ENCODE data around the gene LCOR.
A peak's percentile ranks its signal among the peaks of the same experiment; 100 is the strongest.
"Not testable (repeated sequence)": the region's sequence is repeated elsewhere in the genome, so short reads cannot be mapped to it uniquely, and the experiment has no call there.

LCOR gene

DNA sequence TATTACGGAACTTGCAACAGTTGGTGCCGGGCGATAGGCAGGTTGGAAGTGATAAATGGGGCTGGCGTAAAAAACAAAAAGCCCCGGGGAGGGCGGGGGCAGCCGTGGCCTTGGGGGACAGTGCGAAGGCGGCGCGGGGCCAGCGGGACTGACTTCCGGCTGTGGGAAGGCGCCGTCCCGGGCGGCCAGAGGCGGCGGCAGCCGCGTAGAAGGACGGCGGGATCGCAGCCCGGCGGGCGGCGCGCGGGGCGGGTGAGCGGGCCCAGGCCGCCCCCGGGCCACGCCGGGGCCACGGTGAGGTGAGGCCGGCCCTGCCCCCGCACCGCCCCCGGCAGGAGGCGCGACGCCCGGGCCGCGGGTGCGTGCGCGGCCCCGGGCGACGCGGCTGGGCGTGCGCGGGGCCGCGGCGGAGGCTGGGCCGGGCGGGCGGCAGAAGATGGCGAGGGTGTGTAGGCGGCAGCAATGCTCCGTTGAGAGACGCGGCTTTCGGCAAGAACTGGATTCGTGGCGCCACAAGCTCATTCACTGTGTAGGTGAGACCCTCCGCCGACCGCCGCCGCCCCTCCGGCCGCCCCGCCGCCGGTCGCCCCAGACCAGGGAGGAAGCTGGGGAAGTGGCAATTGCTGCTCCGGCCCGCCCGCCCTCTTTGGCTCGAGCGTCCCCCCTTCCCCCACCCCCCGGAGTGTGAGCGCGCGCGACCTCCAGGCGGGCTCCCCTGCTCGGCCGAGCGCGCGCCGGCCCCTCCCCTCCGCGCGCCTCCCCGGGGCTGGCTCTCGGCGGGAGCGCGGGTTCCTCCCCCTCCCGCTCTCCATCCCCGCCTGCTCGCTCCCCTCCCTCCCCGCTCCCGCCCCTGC is at the start of gene LCOR:
TSS of gene LCOR (plus strand) at position 432 of the 854 bp plus-strand sequence. CDS start 116,760 bp downstream, outside the sequence.
- peak; percentile 41 for DNase-seq (ENCODE audit: low read depth, low spot score)

DNA sequence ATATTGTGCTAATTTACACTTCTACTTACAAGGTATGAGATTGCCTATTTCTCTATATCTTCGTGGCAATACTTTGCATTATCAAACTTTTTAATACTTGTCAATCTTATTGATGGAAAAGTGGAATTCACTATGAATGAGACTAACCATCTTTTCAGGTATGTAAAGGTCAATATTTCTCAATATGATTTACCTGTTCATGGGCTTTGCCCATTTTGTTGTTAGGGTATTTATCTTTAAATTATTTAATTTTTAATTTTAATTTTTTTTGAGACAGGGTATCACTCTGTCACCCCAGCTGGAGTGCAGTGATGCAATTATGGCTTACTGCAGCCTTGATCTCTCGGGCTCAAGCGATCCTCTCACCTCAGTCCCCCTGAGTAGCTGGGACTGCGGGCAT is 47.8 kb upstream of the LCOR start:
- no peak for DNase-seq (ENCODE audit: low read depth, low spot score)

DNA sequence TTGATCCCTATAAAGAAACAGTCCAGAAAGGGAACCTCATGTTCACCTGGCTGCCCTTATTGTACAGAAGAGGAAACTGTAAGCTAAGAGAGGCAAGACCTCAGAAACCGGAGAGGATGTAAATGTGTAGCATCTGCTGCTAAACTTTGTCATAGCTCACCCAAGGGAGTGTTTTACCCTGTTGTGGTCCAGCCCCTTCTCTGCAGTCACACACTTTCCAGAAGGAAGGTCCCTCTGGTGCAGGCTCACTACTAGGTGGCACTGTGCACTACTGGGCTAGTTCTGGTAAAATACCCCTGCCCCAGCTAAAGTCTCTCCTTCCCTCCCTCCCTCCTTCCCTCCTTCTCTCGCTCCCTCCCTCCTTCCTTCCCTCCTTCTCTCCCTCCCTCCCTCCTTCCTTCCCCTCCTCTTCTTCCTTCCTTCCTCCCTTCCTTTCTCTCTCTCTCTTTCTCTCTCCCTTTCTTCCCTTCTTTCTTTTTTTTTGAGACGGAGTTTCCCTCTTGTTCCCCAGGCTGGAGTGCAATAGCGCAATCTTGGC is 42.5 kb upstream of the LCOR start:
- DNase-seq (ENCODE audit: low read depth, low spot score), result no peak

DNA sequence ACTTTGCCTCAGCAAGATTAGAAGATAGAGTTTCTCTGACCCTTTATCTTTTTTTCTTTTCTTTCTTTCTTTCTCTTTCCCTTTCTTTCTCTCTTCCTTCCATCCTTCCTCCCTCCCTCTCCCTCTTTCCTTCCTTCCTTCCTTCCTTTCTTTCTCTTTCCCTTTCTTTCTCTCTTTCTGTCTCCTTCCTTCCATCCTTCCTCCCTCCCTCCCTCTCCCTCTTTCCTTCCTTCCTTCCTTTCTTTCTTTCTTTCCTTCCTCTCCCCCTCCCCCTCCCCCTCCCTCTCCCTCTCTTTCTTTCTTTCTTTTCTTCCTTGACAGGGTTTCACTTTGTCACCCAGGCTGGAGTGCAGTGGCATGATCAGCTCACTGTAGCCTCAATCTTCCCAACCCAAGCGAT is 40.2 kb upstream of the LCOR start:
- DNase-seq (ENCODE audit: low read depth, low spot score), result no peak

DNA sequence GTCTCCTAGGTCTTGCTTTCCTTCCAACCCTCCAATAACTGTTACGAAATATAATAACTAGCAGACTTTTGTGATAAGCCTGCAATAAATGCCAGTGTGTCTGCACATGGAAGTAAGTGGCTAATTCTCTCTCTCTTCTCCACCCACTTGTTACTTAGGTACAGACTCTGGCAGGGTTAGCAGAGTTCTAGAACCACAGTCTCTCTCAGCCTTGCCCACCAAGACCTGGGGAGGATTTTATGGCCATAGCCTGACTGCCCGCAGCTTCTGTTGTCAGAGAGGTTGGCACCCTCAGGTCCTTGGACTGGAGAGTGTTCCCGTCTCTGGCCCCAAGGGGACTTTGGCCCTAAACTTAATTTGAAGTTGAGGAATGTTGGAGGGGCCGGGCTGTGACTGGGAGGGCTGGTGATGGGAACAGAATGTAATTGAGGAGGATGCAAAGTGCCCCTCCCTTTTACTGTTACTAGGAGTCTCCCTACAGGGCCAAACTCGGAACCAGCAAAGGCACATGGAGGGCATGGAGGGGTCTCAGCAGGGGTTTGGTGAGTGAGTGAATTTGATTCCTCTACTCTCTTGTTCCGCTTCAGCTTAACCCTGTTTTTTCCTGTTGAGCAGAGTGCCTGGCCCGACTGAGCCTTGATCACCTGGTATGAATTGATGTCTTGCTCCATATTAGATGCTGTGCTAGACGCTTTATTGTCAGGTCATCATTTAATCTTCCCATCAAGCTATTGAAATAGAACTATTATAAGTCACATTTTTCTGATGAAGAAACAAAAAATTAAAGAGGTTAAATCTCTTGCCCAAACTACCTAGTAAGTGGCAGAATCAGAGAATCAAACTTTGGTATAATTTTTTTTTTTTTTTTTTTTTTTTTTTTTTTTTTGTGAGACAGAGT is 37.0 kb upstream of the LCOR start:
- DNase-seq (ENCODE audit: low read depth, low spot score), result no peak

DNA sequence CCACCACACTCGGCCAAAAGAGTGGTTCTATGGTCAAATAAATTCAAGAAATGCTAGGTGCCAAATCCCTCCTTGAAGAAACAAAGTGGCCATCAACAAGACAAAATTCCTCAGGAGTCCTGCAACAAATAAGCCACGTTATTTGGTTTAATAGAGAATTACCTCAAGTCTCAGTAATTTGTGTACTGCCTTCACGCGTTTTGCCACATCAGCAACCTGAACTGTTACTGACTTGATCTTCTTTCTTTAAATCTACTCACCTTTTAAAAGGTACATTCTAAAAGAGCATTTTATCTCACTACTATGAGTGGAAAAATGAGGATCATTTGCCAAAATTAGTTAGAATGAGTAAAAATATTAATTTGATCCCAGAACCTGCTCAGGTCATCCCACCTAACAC is 34.6 kb upstream of the LCOR start:
- DNase-seq (ENCODE audit: low read depth, low spot score), result no peak

DNA sequence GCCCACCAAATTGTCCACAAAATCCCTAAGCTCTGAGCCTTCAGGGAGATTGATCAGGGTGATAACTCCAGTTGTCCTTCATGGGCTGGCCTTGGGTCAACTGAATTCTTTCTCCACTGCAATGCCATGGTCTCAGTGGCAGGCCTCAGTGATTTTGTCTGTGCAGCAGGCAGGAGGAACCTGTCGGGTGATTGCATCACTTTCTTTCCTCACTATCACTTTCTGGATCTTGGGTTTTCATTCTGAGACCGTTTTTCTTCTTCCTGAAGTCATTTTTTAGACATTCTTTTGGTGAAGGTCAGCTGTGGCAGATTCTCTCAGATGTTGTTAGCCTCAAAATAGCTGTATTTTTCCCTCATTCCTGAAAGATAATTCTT is 28.8 kb upstream of the LCOR start:
- no peak for DNase-seq (ENCODE audit: low read depth, low spot score)

DNA sequence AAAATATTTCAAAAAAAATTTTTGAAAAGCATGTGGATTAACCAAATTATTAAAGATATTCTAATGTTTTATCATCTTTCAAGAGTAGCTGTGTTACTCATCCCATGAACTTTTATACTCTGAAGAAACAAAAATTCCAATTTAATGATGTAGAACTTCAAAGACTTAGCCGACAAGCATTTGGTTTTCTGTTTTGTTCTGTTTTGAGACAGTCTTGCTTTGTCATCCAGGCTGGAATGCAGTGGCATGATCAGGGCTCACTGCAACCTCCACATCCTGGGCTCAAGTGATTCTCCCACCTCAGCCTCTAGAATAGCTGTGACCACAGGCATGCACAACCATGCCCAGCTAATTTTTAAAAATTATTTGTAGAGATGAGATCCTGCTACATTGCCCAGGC is 17.8 kb upstream of the LCOR start:
- DNase-seq (ENCODE audit: low read depth, low spot score), result no peak

DNA sequence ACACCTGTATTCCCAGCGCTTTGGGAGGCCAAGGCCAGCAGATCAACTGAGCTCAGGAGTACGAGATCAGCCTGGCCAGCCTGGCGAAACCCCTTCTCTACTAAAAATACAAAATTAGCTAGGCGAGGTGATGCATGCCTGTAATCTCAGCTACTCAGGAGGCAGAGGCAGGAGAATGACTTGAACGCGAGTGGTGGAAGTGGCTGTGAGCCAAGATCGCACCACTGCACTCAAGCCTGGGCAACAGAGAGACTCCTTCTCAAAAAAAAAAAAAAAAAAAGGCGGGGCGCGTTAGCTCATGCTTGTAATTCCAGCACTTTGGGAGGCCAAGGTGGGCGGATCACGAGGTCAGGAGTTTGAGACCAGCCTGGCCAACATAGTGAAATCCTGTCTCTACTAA is 13.1 kb upstream of the LCOR start:
- DNase-seq (ENCODE audit: low read depth, low spot score), result not testable (repeated sequence)

DNA sequence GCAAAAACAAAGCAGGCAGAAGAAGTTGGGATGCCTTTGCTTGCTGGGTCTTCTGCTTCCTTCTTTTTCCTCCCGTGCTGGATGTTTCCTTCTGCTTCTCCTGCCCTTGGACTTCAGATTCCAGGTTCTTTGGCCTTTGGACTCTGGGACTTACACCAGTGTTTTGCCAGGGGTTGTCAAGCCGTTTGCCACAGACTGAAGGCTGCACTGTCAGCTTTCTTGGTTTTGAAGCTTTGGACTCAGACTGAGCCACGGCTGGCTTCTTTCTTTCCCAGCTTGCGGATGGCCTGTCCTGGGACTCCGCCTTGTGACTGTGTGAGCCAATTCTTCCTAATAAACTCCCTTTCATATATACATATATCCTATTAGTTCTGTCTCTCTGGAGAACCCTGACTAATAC is 11.3 kb upstream of the LCOR start:
- no peak for DNase-seq (ENCODE audit: low read depth, low spot score)

DNA sequence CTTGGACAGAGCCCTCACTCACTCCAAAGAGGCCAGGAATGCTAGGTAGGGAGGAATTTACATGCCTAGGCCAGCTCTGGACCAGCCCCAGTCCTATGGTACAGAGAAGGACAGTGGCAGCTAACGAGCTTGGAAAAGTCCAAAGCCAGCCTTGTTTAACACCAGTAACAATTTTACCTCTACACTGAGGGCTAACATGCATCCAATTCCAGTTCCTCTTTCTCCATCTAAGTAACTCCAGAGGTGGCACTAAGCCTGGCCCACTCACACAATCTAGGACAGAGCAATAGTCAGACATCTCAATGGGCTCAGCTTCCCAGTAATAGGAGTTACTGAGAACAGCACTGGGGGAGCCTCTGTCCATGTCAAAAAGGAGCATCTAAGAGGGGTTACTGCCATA is 5.7 kb upstream of the LCOR start:
- DNase-seq (ENCODE audit: low read depth, low spot score), result no peak

DNA sequence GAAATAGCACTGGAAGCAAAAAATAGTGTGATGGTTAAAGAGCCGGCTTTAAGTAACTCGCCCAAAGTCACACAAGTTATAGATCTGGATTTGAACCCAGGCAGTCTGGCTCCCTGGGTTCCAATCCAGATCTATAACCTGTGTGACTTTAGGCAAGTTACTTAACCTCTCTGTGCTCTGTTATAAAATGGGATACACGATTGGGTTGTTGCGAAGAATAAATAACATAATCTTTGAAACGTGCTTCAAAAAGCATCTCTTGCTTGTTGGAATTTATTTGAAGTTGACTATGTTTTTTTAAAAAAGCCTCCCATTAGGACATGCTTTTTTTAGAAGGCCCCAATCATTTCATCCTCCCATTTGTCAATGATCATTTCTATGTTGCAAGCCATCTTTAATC is 3.5 kb upstream of the LCOR start:
- no peak for DNase-seq (ENCODE audit: low read depth, low spot score)

DNA sequence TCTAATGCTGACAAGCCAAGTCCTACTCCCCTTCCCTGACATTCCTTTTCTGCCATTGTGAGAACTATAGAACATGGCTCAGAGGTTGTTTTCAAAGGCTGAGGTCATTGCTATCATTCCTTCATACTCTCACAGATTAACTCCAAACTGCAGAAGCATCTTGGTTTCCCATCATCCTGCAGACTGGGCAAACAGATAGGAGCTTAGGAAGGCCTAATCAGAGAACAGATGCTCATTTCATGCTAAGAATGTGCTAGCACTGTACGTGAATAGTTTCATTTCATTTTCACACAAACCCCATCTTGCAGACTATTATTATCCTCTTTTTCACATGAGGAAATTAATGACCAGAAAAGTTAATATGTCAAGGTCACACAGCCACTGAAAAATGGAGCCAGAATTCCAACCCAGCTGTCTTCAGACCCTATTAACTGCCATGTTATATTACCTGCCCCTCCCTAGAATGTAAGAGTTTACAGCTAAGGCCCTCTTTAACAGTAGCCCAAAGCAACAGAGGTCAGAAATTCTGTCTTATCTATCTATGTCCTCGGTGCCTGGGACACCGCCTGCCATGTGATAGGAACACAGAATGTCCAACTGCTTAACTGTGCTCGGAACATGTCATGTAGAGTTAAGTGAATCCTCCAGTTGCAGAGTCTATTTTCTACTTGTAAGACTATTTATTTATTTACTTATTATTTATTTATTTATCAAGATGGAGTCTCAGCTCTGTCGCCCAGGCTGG is 2.9 kb upstream of the LCOR start:
- DNase-seq (ENCODE audit: low read depth, low spot score), result no peak

DNA sequence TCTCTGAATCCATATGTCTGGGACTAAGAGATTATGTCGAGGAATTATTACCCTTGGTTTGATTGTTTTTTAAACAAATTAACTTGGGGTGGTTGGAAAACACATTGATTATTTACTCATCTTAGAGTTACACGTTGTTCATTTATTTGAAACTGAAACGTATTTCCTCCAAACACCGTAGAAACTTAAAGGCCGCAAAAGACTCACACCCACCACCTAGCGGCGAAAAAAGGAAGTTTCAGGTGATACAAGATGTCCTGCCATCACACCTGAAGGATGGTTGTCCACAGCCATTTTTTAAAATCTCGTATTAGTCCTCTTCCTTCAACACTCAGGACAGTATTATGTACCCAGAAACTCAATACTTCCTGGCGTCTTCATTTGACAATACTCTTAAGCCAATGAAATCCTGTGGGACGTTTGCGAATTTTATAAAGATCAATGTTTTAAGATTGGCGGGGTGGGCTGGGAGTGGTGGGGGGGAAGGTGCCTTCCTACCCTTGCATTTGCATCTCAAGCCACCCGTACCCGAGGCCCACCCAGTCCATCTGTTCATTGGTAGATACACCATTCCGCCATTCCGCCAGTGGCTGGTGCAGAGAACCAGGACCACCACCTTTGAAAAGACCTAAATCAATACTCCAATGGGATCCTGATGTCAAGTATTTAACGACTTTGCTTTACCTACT is 1.4 kb upstream of the LCOR start:
- no peak for DNase-seq (ENCODE audit: low read depth, low spot score)

DNA sequence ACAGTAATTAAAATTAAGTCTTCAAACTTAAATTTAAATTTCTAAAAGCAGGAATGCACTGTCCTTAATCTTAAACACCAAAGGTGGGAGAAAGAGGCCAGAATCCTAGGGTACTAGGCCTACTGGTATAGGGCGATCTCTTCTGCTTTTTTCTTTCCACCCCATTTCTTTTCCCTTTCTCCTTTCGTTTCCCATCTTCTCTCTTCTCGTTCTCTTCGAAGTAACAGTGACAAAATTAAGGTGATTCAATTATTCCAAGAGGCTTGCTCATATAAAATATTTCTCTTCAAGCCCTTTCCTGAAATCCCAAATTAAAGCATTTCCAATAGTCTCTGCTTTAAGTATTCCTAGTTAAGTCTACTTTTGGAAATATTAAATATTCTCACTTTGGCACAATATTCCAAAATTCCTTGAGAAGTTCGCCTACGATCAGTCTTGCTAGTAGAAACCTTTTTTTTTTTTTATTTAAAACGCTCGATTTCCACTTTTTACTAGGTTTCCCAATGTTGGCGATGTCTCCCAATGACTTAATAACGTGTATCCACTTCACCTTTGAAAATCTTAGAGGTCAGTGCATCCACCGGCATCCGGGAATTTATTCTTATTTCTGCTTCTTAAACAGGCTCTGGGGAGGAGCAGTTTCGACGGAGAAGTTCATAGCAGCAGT is 765 bp upstream of the LCOR start:
- no peak for DNase-seq (ENCODE audit: low read depth, low spot score)

DNA sequence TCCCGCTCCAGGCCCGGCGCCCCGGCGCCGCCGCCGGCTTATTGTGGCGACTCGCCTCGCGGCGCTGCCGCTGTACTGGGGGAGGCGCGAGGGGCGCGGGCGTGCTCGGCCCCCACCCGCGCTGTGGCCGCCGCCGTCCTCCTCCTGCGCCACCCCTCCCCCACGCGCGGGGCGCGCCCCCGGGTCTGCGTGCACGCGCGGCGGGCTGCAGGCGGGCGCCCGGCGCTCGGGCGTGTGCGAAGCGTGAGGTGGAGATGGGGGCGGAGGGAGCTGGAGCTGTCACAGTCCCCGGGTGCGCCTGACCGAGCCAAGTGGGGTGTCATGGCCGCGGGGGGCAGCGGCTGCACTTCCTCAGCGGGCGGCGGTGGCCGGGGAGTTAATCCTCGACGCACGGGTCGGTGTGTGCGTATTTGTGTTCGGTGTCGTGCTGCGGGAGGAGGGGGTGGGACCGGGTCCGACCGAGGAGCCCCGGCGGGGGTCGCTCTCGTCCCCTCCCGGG is 672 bp downstream of the LCOR start:
- DNase-seq (ENCODE audit: low read depth, low spot score), result no peak

DNA sequence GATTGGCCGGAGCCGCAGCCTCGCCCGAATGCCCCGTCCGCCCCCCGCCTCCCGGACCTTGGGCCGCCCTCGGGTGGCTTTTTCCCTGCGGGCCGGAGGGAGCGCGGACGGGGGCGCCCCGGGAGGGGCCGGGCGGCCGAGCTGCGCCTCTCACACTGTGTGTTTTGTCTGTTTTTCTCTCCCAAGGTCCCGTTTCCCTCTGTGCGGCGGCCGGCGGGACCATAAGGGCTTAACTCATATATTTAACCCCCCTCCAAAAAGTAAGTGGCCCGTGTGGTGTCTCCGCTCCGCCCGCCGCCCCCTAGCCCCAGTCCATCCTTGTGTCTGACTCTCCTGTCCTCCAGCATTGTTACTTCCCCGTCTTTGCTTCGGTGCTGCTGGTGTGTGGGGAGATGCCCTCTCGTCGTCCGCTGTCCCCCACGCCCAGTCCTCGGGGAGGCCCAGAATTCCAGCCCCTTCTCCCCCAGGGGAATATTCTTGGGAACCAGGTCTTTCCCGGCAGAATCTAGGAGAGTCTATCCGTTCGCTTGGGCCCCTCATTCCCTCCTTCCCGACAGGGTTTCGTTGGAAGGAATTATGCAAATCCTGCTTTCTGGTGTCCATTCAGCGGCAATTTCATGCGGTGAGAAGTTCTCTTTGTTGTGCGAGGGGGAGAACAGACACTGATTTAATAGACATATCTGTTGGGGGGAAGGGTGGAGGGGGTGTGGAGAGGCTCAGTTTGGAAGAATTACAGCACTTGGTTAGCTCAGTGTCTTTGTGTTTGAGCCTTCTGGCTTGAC is 1.3 kb downstream of the LCOR start:
- no peak for DNase-seq (ENCODE audit: low read depth, low spot score)

DNA sequence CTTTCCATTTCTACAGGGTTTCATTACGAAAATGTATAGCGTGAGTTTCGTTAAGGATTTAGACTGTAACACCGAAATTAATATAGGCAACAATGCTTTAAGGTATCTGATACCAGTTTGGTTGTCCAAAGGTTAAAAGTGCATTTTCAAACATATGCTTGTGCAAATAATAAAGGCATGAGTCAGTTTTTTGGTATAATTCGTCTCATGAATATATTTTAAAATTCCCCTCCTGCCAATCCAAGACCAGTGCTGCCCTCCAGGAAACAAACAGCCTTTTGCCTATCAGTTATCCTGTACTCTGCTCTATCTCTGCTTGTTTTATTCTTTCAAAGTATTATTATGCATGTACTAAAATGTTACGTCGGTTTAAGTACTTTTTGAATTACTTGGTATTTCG is 2.0 kb downstream of the LCOR start:
- DNase-seq (ENCODE audit: low read depth, low spot score), result no peak

DNA sequence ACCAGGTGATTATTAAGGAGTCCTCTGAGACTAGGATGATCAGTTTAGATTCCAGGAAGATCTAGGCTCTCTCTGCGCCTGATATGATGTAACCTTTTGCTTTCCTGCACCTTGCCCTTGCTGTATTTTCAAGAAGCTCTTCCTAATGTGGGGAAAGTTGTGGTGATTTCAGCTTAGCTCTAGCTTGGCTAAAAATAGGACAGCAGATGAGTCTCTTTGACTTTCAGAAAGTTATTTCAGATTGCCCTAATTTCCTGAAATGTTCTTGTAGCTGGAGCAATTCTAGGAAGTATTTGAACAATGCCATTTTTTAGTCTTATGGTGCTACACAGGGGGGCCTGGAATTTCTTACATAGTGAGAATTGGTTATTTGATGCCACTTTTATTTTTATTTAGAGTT is 3.8 kb downstream of the LCOR start:
- DNase-seq (ENCODE audit: low read depth, low spot score), result no peak

DNA sequence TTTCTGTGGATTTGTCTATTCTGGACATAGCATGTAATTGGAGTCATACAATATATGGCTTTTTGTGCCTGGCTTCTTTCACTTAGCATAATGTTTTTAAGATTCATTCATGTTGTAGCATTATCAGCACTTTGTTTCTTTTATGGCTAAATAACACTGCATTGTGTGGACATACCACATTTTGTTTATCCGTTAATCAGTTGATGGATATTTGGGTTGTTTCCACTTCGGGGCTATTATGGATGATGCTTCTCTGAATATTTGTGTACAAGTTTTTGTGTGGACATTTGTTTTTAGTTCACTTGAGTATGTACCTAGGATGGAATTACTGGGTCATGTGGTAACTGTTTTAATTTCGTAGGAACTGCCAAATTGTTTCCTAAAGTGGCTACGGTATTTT is 6.4 kb downstream of the LCOR start:
- no peak for DNase-seq (ENCODE audit: low read depth, low spot score)

Measured in brain pericyte (primary cell).